Activated naive CD4-positive, alpha-beta T cell treated with Interleukin-2 at 50 U/mL for 16 hours (primary cell): ENCODE data around the gene ZNHIT6.
"Not testable (repeated sequence)": the region's sequence is repeated elsewhere in the genome, so short reads cannot be mapped to it uniquely, and the experiment has no call there.

Experiments used
- DNase-seq: peaks from one replicate; pipeline ENCODE4 v3.0.0-alpha.2; 2020

ZNHIT6 gene

GRCh38 chr1:85707990-85708828, at the start of gene ZNHIT6:
Gene ZNHIT6 (minus strand): TSS chr1:85708433. CDS start chr1:85708284, 149 bp downstream.
- DNase-seq: peak; percentile 87

- no peak for DNase-seq
Measured at GRCh38 chr1:85756864-85757263, 48.6 kb upstream of the ZNHIT6 start.

GRCh38 chr1:85748120-85748519, 39.9 kb upstream of the ZNHIT6 start:
- DNase-seq: no peak

GRCh38 chr1:85746777-85747176, 38.5 kb upstream of the ZNHIT6 start:
- no peak for DNase-seq

GRCh38 chr1:85743814-85744213, 35.6 kb upstream of the ZNHIT6 start:
- DNase-seq: no peak

GRCh38 chr1:85734931-85735330, 26.7 kb upstream of the ZNHIT6 start:
- DNase-seq: no peak

GRCh38 chr1:85718678-85719340, 10.6 kb upstream of the ZNHIT6 start:
- DNase-seq: no peak

- DNase-seq: not testable (repeated sequence)
Measured at GRCh38 chr1:85714418-85715114, 6.3 kb upstream of the ZNHIT6 start.

GRCh38 chr1:85708829-85709227, 595 bp upstream of the ZNHIT6 start:
- no peak for DNase-seq

GRCh38 chr1:85707267-85707989, 805 bp downstream of the ZNHIT6 start:
- DNase-seq: no peak

- DNase-seq: no peak
Measured at GRCh38 chr1:85705940-85706339, 2.3 kb downstream of the ZNHIT6 start.

- no peak for DNase-seq
Measured at GRCh38 chr1:85700422-85700821, 7.8 kb downstream of the ZNHIT6 start.

GRCh38 chr1:85697895-85698294, 10.3 kb downstream of the ZNHIT6 start:
- DNase-seq: no peak

GRCh38 chr1:85692730-85693314, 15.4 kb downstream of the ZNHIT6 start:
- DNase-seq: no peak

GRCh38 chr1:85689775-85690404, 18.3 kb downstream of the ZNHIT6 start:
- no peak for DNase-seq

GRCh38 chr1:85683292-85684025, 24.8 kb downstream of the ZNHIT6 start:
- no peak for DNase-seq

- no peak for DNase-seq
Measured at GRCh38 chr1:85681087-85681486, 27.1 kb downstream of the ZNHIT6 start.

GRCh38 chr1:85678193-85678592, 30.0 kb downstream of the ZNHIT6 start:
- no peak for DNase-seq

GRCh38 chr1:85677656-85678055, 30.6 kb downstream of the ZNHIT6 start:
- DNase-seq: no peak

- no peak for DNase-seq
Measured at GRCh38 chr1:85672031-85672660, 36.1 kb downstream of the ZNHIT6 start.

GRCh38 chr1:85665932-85666331, 42.3 kb downstream of the ZNHIT6 start:
- no peak for DNase-seq
